HG03159 (cell line): Measurements from ENCODE around the gene MATN4.
"Not testable (repeated sequence)": the region's sequence is repeated elsewhere in the genome, so short reads cannot be mapped to it uniquely, and the experiment has no call there.

Source experiments
- ATAC-seq: cut with Tn5 transposase; IDR thresholded peaks from one replicate; pipeline ENCODE4 v1.9.1; 2021; ENCODE audit warnings: mild to moderate bottlenecking, moderate library complexity; ENCODE audit not compliant: unreplicated experiment

The MATN4 gene, protein sequence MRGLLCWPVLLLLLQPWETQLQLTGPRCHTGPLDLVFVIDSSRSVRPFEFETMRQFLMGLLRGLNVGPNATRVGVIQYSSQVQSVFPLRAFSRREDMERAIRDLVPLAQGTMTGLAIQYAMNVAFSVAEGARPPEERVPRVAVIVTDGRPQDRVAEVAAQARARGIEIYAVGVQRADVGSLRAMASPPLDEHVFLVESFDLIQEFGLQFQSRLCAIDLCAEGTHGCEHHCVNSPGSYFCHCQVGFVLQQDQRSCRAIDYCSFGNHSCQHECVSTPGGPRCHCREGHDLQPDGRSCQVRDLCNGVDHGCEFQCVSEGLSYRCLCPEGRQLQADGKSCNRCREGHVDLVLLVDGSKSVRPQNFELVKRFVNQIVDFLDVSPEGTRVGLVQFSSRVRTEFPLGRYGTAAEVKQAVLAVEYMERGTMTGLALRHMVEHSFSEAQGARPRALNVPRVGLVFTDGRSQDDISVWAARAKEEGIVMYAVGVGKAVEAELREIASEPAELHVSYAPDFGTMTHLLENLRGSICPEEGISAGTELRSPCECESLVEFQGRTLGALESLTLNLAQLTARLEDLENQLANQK

DNA sequence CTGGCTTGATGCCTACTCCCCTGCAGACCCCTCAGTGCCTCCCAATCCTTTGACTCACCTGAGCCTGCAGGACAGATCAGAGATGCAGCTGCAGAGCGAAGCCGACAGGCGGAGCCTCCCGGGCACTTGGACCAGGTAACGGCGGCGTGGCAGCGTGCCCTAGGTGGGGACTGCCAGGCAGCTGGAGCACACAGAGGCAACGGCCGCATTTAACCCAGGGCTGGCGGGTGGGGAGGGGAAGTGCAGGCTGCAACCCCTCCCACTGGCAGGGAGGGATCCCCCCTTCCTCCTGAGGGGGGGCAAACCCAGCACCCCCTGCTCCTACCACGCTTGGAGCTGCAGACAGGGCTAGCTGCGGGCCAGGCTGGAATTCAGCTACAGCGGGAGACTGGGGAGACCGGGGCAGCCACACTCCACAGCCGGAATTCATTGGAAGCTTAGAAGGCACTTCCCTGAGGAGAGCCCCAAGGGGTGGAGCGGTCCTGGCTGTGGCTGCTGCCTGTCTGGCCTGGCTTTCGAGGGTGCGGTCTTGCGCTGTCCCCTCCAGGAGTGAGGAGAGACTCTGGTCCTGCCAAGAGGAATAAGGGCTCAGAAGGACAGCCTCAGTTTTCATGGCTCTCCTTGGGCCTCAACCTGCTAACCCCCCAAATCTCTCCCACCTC lies at the start of gene MATN4:
Gene MATN4, minus strand, starts transcription at position 183 of the 662 bp plus-strand sequence. CDS start 2,717 bp downstream, outside the sequence.
- no peak for ATAC-seq

DNA sequence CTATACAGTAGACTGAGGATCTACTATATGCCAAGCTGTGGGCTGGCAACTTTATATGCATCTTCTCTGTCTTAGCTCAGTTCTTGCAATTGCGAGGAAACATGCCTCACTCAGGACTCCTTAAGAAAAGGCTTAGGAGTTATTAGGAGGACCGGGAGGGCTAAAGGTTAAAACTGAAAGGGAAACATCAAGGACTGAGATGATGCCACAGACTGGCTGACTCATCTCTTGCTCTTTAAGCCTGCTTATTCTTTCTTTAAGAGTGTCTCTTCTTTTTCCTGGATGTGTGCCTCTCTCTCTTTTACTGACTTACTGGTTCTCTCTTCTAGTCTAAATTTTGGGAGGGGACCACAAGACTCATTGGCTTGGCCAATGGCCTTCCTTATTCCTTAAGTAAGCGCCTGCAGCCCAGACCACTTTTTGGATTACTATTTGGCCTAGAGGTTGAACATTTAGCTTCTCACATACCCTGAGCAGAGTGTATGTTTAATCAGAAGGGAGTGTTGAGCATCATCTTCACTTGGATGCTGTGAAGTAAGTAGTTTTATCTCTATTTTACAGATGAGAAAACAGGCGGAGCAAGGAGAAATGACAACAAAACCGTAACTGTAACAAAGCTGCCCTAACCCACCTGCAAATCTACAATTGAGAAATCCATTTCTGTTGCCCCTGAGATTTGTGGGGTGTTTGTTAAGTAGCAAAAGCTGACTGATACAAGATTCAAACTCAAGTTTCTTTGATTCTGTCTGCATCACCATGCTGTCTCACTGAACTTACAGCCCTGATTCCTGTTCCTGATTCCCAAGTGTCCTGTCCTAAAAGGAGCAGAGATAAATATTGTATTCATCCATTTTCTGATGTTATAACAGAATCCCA lies 47.3 kb upstream of the MATN4 start:
- ATAC-seq: no peak

DNA sequence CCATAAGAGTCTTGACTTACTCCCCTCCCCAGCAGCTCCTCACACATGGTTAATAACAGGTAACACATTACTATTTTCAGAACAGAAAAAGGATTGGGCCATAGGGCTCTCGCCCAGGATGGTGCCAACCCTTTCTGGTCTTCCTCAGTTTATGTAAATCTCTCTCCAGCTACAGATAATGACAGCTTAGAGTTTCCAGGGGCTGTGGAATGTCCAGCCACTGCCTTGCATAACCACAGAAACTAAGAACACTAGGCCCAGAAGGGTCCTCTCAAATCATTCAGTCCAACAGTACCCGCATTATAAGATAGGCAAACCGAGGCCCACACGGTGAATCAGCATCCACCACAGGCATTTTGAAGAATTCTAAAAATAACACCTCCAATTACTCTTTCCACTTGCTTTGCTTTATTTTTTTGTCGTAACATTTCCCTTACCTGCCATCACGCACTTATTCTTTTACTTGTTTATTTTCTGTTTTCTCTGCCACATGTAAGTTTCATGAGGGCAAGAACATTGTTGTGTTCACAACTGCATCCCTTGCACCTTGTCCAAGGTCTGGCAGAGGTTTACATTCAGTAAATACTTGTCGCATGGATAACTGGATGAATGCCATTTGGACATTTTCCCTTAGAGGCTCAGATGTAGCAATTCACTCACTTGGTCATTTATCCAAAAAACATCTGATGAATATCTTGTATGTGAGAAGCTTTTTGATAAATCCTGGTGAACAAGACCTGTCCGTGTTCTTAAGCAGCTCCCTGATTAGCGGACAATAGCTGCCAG lies 46.5 kb upstream of the MATN4 start:
- ATAC-seq: no peak

DNA sequence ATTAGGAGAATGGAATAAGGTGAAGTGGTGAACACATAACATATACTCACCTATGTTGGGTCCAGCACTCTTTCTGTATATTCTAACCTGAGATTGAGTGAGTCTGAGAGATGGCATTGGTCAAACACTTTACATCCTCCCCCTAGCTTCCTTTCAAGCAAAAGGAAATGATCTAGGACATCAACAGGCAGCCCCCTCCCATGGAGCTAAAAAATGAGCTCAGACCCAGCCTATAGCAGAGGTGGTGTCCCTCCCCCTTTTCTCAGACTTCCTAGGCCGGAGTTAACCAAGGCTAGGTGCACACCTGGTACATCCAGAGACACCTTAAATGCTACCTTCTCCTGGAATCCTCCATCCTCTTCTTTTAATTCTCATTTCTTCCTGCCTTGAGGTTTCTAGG lies 45.6 kb upstream of the MATN4 start:
- no peak for ATAC-seq

DNA sequence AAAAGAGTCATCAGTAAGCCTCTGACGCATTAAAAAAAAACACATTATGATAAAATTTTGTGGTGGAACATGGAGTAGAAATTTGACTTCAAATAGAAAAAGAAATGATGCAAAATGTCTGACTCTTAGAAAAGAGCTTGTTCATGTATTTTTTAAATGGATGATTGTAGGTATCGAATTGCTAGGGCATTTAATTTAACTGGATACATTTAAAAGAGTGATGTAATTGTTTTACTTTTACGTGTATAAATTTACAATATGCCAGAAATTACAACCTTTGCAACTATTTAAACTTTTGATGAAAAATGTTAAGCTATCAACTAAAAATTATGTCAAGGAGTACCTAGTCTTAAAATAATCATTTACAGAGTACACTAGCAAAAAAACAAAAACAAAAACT lies 44.6 kb upstream of the MATN4 start:
- ATAC-seq: no peak

DNA sequence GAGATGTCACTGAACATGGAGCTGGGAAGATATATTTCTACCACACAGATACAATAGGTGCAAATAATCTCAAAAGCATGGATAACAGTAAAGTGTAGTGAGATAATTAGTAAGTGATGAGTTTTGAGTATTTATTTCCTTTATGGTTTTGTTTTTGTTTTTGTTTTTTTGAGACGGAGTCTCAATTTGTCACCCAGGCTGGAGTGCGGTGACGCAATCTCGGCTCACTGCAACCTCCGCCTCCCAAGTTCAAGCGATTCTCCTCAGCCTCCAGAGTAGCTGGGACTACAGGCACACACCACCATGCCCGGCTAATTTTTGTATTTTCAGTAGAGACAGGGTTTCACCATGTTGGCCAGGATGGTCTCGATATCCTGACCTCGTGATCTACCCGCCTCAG lies 42.7 kb upstream of the MATN4 start:
- ATAC-seq: not testable (repeated sequence)

DNA sequence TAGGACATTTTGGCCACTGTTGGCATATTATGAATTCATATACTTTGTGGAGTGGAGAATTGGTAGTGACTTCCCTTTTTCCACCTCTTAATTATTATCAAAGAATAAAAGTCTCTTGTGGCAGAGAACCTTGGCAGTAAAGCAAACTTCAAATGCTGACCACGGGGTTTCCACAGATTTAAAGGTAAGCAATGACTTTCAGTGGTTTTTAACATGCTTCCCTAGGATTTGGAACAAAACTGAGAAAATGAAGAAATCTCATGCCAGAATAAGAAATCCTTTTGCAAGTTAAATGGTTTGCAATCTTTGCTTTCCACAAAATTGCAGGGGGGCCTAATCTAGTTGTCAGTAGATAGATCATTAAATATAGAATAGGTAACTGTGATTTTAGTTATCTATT lies 42.1 kb upstream of the MATN4 start:
- ATAC-seq: no peak

DNA sequence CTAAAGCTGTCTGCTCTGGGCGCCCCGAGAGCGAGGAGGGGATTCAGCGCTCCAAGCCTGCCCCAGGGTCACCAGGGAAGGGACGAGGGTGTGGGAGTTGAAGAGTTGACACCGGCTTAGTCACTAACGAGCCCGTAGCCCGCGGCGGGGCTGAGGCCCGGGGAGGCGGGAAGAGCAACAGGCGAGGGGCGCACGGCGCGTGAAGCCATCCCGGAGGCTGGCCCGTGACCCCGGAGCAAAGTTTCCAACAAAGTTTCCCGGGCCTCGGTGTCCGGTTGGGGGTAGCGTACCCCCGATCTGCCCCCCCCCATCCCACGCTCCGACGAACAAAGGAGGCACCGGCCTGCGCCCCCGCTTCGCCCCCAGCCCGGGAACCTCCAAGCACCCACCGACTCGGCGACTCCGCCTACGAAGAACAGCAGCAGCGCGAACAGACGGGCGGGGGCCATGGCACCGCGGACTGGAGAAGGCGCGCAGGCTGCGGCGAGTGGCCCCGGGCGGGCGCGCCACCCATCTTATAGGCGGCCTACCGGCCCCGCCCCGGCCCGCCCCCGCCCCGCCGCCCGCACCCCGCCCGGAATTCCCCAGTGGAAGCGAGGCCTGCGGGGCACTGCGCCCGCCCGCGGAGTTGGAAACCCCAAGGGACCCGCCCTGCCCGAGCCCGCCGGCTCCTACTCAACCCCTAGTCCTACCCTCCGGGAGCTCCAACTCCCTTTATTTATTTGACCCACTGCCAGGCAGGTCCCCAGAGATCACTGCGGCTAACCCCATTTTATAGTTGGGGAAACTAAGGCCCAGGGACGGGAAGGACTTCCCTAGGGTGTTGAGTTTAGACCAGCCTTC lies 40.1 kb upstream of the MATN4 start, which contains the start of gene SDC4:
Gene SDC4, minus strand, starts transcription at position 489 of the 843 bp plus-strand sequence. Its CDS starts 40 bp downstream, at position 449.
- ATAC-seq: no peak

DNA sequence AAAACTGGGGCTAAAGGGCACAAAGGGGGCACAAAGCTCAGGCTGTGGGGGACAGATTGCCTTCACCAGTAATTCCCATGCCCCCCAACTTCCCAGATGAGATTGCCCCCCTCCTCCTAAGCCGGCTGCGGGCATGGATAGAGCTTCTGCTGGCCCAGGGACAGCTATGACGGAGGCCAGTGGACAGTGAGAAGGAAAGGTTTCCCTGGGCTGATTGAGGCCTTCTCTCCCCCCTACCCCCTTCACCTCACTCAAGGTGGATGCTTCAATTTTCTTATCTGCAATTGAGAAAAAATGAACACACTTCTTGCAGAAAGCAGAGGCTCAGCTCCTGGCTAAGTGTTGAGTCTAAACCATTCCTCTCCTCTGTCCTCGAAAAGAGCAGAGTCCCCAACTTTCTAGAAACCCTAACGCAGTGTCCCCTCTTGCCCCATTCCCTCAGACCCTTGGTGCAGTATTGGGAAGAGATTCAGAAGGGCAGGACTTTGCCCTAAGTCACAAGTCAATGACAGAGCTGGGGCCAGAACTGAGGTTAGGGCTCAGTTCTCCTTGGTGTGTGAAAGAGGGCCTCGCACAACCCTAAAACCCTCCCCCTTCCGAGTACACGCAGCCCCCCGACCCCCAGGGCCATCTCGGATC lies 39.3 kb upstream of the MATN4 start:
- no peak for ATAC-seq

DNA sequence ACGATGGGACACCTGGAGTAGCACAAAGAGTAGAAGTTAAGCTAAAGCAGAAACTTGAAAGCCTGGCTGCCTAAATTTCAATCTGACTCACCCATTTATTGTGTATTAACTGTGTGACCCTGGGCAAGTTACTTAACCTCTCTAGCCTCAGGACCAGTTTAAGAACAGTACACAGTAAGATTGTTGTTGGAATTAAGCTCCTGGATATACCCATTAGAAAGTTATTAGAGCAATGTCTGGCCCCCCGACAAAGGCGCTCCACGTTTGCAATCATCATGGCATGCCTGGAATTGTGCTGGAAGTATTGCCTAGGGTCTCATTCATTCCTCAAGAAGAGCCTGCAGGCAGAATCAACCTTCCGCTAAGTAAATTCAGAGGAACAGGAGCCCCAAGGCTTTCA lies 38.8 kb upstream of the MATN4 start:
- ATAC-seq: no peak

DNA sequence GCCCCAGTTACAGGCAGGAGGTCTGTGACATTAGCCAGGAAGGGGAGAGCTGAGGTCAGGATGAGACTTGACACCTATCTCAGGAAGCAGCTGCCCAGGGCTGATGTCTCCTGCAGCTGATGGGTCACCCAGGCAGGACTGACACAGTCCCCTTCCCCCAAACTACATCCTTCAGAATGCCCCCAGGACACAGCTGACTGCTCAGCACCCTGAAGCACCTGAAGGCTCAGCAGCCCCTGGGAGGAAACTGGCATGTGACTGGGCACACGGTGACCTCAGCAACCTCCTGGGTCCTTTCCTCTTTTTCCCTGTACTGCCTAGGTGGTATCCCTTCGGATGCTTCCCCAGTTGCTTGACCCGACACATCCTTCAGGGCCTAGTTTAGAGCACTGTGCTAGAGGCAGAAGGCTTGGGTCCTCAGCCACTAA lies 38.2 kb upstream of the MATN4 start:
- ATAC-seq: no peak

DNA sequence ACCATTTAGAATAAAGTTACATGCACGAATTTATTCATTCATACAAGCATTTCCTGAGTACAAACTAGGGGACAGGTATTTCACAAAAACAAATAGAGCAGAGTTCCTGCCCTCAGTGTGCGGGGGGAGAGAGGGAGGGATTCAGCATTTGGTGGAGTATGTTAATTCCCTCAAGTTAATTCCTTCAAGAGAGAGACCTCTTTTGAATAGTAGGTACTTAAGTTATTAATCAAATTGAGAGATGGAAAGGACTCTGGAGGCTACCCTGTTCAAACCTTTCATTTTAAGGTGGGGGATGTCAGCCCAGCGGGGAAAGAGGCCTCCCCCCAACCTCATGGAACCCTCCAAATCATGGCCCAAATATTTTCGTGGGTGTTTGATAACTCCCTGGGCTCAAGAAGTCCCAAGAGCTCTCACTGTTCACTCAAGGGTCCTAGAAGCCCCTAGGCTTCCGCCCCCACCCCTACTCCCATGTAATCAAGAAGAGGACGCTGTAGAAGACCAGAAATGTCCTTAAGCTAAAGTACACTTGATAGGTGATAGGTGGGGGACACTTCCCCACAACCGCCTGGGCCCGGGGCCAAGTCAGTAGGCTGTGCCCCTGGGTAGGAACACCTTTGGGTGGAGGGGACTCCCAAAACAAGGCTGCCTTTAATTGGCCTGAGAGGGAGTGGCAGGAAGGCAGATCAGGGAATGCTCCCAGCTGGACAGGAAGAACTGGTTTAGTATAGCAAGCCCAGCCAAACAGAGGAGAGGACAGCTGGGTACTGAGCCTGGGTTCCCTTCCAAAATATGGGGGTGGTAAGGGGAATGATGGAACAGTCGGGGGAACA lies 37.2 kb upstream of the MATN4 start:
- ATAC-seq: no peak

DNA sequence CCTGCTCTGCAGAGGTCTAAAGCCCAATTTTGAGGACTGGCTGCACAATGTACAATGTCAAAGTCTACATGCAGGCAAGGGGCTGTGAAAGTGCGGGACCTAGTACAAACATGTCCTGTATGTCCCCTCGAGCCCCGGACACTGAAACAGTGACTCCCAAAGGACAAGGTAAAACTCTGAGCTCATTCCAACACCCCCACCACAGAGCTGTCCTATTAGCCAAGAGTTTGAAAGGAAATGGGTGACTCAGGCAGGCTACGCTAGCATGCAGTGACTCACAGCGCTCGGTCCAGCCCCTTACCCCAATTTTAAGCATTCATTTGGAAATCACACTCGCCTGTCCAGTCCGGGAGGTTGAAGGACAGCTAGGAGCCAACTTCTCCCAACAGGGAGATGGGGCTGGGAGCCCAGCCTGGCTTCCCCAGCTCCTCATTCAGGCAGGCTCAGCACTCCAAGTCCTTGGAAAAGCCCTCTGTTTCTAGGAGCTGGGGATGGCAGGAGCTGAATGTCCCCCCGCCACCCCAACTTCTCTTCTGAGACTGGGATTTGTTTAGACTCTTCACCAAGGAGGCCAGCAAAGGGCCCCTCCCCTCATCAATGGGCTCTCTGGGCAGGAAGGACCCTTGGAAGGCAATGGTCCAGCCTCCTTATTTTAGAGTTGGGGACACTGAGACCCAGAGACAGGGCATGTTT lies 36.2 kb upstream of the MATN4 start:
- no peak for ATAC-seq

DNA sequence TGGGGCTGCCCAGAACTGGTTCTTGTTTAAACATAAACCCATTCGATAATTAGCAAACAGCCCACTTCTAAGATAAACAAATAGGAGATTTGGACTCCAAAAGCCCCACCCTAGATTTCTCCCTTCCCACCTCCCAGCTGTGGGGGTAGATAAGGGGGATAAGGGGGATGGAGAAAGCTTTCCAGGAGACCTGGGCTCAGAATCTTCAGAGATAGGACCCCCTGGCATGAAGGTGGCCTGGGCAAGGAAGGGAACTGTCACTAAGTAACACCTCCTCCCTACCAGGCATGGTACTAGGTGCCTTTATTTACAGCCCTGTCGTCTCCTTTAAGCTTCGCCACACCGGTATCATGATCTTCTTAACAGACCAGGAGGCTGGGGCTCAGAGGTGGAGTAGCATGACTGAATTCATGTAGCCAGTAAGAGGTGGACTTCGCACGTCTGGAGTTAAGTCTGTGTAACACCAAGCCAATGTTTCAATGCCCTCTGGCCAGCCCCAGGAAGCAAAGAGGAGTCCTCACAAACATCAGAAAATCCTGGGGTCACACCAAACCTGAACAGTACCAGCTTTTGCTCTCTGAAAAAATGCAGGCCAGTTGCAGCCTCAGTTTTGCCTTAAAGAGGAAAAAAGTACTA lies 35.6 kb upstream of the MATN4 start:
- no peak for ATAC-seq

DNA sequence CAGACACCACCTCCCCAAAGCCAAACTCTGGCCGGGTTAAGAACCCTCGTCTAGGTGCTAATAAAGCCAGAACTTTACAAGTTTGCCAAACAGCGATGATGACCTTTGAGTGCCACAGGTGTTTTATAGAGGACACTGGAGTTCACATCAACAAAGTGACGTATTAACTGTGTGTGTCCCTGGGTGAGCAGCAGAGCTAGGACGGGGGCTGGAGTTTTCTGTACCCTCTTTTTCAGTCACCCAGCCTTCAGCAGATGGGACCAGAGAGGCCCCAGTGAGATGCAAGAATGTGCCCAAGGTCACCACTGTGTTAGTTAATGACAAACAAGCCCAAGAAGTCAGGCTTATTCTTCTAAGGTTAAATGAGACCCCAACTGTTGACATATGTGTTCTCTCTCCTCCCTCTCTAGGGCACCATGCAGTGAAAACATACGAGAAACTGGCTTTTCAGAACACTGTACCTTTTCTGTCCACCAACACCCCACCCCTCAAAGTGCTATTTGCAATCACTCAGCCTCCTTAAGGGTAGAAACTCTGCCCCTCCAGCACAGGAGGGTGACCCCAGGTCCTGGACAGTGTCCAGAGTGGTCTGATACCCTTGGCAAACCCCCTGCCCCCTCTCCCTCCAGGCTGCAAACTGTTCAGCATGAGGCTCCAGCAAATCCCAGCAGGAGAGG lies 34.9 kb upstream of the MATN4 start:
- ATAC-seq: no peak
